HepG2 (cell line): ENCODE data around the gene DNAJB5. TPM values are rescaled to one million over a fixed set of nuclear protein-coding genes. Genes with fewer than 3 reads are reported as not detected.

Experiments
- ATAC-seq: fragments of 200-7000 bp; cut with Tn5 transposase; 3 replicates; pipeline ENCODE4 v1.9.1; 2020; ENCODE audit warnings: mild to moderate bottlenecking, moderate library complexity
- BruUV-seq: library from RNA; stranded (reverse); fragments of 400-500 nt; replicated peaks from 2 replicates; lab custom pipeline; 2021; lab: Mats Ljungman, UMichigan
- CTCF ChIA-PET: fragments of 300-600 bp; formaldehyde crosslinking; extraction: SDS; loops from one replicate; lab custom pipeline; 2021; ENCODE audit warnings: low total read pairs, inconsistent platforms, low intra/inter-chr PET ratio; lab: Yijun Ruan, JAX
- POLR2A ChIA-PET: fragments of 350-600 bp; sonication (Branson Sonifier 250); formaldehyde crosslinking; loops from one replicate; lab custom pipeline; 2020; ENCODE audit warnings: antibody characterized with exemption, inconsistent platforms; lab: Yijun Ruan, JAX
- DNase-seq: peaks from one replicate; pipeline ENCODE4 v3.0.0-alpha.2; 2015; ENCODE audit warnings: low spot score
- FAIRE-seq: peaks from 3 replicates; lab custom pipeline; 2011; peaks lifted over from hg19 to GRCh38; lab: Jason Lieb, UNC
- H2AFZ ChIP-seq: one replicate; pipeline ENCODE4 v1.6.1; 2011; ENCODE audit warnings: low read length, inconsistent platforms
- H3K27ac ChIP-seq: fragments of 300-600 bp; 3 replicates; pipeline ENCODE4 v1.8.0; 2011; ENCODE audit warnings: mixed run types, mild to moderate bottlenecking, mixed read lengths, low read length, inconsistent platforms; ENCODE audit not compliant: insufficient read depth; ENCODE audit errors: extremely low read length
- H3K27me3 ChIP-seq, 2 experiments: fragments of 200-600 bp in 1 of 2; 2 replicates in 1 of 2; 3 replicates in 1 of 2; pipeline versions ENCODE4 v1.6.0 to v1.8.0; 2011; ENCODE audit warnings: low read length in 2 of 2, mild to moderate bottlenecking in 2 of 2, moderate library complexity in 2 of 2, inconsistent platforms in 1 of 2; ENCODE audit not compliant: insufficient read depth in 2 of 2, control insufficient read depth in 1 of 2
- H3K36me3 ChIP-seq, 2 experiments: fragments of 200-600 bp in 1 of 2; replicated peaks in 1 of 2; 2 replicates in 1 of 2; 3 replicates in 1 of 2; pipeline versions ENCODE4 v1.5.1 to v1.8.0; 2011; ENCODE audit warnings: low read length in 2 of 2, inconsistent platforms in 1 of 2; ENCODE audit not compliant: insufficient read depth in 2 of 2, control insufficient read depth in 1 of 2
- H3K4me1 ChIP-seq: 2 replicates; pipeline ENCODE4 v1.5.1; 2012; ENCODE audit warnings: low read length, inconsistent platforms; ENCODE audit not compliant: insufficient read depth
- H3K4me2 ChIP-seq: 2 replicates; pipeline ENCODE4 v1.6.0; 2011; ENCODE audit warnings: low read depth, low read length, inconsistent platforms
- H3K4me3 ChIP-seq, 3 experiments: fragments of 200-600 bp in 1 of 3; sonication (generic), shearing (Covaris generic) in 1 of 3; replicated peaks in 1 of 3; 2 replicates each; pipeline ENCODE4 v1.5.1; 2011 to 2016; ENCODE audit warnings: low read length in 3 of 3, inconsistent platforms in 2 of 3, low read depth in 2 of 3, mild to moderate bottlenecking in 2 of 3, control low read depth in 1 of 3, mixed read lengths in 1 of 3; ENCODE audit not compliant: insufficient read depth in 1 of 3
- H3K79me2 ChIP-seq: one replicate; pipeline ENCODE4 v1.6.1; 2011; ENCODE audit warnings: low read length, inconsistent platforms; ENCODE audit not compliant: insufficient read depth
- H3K9ac ChIP-seq: 2 replicates; pipeline ENCODE4 v1.6.0; 2011; ENCODE audit warnings: mild to moderate bottlenecking, low read depth, low read length, inconsistent platforms; ENCODE audit not compliant: insufficient read depth
- H3K9me3 ChIP-seq: 2 replicates; pipeline ENCODE4 v1.5.1; 2012; ENCODE audit warnings: mild to moderate bottlenecking, low read length
- H4K20me1 ChIP-seq: 2 replicates; pipeline ENCODE4 v1.6.0; 2011; ENCODE audit warnings: inconsistent platforms, mild to moderate bottlenecking, low read length, moderate library complexity; ENCODE audit not compliant: insufficient read depth
- PCBP2 ChIP-seq: fragments of 200-400 bp; formaldehyde crosslinking; optimal IDR thresholded peaks from 2 replicates; pipeline ENCODE3; 2018; ENCODE audit warnings: low read length, low read depth; ENCODE audit not compliant: poor library complexity, severe bottlenecking
- whole genome bisulfite sequencing: methylation state at CpG from one replicate; pipeline ENCODE4 v1.1.6; 2017; ENCODE audit warnings: low lambda C conversion rate; 5-methylcytosine and 5-hydroxymethylcytosine counted together
- in situ Hi-C: cut with HindIII; loops from 2 replicates; pipeline ENCODE4 v1.10.0; 2017; ENCODE audit warnings: low pct_unique_long_range_greater_than_20kb; ENCODE audit not compliant: extremely low pct_ligation_motif_present
- intact Hi-C: fragments of 100-400 bp; cut with micrococcal nuclease; formaldehyde crosslinking; loops from one replicate; pipeline ENCODE4 v1.10.0; 2022; ENCODE audit not compliant: unreplicated experiment
- polyA plus RNA-seq, 8 experiments: library from polyadenylated mRNA; depleted of rRNA in 3 of 8; stranded (reverse) in 7 of 8; unstranded in 1 of 8; fragments of >200 nt; fragmentation: Illumina TruSeq in 4 of 8; extraction: Trizol in 4 of 8; gene quantifications; 2 replicates each; pipeline versions ENCODE4 v1.2.1 to v1.2.3, GENCODE V29; 2011 to 2016; ENCODE audit warnings: low read depth in 4 of 8, missing spikeins in 1 of 8, mixed read lengths in 1 of 8; ENCODE audit not compliant: insufficient read depth in 1 of 8
- total RNA-seq, 5 experiments: library from RNA; depleted of rRNA; stranded (reverse); fragments of >200 nt; fragmentation: Illumina TruSeq; extraction: Trizol; gene quantifications; 2 replicates each; pipeline ENCODE4 v1.2.3, GENCODE V29; 2016; ENCODE audit warnings: low read depth in 1 of 5
- TF ChIP-seq, protein P1 (sequence below): sonication (generic); formaldehyde crosslinking; IDR thresholded peaks from 2 replicates; pipeline ENCODE4 v1.4.0; 2020; ENCODE audit warnings: missing genetic modification reagents
- TF ChIP-seq, protein P2 (sequence below): sonication (generic); formaldehyde crosslinking; IDR thresholded peaks from 2 replicates; pipeline ENCODE4 v1.4.0; 2020; ENCODE audit warnings: missing genetic modification reagents, borderline replicate concordance

Gene DNAJB5
- total and polyA plus RNA-seq, 2 of the 13 experiments (the other 11 are each of a cell fraction or from before 2014, with no cell fraction given): 0.40 to 0.69 TPM

GRCh38 chr9:34987160-34987901 lies 2.2 kb upstream of the DNAJB5 start (continued):
- TF ChIP-seq, protein P1, sequence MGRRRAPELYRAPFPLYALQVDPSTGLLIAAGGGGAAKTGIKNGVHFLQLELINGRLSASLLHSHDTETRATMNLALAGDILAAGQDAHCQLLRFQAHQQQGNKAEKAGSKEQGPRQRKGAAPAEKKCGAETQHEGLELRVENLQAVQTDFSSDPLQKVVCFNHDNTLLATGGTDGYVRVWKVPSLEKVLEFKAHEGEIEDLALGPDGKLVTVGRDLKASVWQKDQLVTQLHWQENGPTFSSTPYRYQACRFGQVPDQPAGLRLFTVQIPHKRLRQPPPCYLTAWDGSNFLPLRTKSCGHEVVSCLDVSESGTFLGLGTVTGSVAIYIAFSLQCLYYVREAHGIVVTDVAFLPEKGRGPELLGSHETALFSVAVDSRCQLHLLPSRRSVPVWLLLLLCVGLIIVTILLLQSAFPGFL: no peak
- TF ChIP-seq, all 625 proteins: peak for 0

DNA sequence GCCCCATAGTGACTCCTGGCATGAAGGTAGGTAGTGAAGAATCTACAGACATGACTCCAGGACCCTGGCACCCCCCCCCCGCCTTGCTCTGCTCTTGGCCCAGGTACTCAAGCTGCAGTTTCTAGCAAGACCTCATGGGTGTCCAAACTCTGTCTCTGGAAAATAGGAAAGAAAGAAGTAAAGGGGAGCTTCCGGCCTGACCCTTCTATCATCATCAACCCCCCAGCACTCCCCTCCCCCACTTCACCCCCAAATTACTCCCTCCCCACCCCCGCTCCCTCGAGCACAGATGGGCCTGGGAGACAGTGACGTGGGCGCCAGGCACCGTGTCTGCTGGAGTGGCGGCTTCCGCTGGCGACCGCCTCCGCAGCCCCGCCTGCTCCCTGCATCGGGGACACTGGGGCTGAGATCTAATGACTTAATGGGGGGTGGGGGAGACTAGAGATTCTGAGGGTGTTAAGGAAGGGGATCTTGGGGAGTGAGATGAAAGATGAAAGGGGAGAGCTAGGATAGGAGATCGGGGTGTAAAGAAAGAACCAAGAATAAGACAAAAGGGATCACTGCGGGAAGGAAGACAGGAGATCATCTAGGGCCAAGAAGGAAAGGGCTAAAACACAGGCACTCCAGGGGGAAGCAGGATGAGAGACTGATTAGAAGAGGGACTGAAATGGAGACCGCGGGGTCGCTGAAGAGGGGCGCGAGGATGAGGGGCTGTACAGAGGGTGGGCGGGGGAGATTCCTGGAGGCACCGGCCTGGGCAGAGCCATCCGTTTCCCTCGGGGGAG lies 1.1 kb upstream of the DNAJB5 start:
- TF ChIP-seq, protein P2, sequence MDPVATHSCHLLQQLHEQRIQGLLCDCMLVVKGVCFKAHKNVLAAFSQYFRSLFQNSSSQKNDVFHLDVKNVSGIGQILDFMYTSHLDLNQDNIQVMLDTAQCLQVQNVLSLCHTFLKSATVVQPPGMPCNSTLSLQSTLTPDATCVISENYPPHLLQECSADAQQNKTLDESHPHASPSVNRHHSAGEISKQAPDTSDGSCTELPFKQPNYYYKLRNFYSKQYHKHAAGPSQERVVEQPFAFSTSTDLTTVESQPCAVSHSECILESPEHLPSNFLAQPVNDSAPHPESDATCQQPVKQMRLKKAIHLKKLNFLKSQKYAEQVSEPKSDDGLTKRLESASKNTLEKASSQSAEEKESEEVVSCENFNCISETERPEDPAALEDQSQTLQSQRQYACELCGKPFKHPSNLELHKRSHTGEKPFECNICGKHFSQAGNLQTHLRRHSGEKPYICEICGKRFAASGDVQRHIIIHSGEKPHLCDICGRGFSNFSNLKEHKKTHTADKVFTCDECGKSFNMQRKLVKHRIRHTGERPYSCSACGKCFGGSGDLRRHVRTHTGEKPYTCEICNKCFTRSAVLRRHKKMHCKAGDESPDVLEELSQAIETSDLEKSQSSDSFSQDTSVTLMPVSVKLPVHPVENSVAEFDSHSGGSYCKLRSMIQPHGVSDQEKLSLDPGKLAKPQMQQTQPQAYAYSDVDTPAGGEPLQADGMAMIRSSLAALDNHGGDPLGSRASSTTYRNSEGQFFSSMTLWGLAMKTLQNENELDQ (CRISPR knock-in tag): no peak
- peak; percentile 22 for TF ChIP-seq PCBP2
- Histone ChIP-seq H3K4me2 (peak overlapping the region; percentile 81), H3K4me1 (peaks cover 10% of the 10 kb centered on the region; the same call in 1 of the 2 replicates), H3K4me3 (peak overlapping the region; percentile 34 to 78 (median 45); a peak in 5 of 6 replicates), H3K9ac (peak overlapping the region; percentile 30; the same call in 1 of the 2 replicates), H3K79me2 (no peaks in the 10 kb centered on the region), H3K27me3 (no peaks in the 10 kb centered on the region; a peak in 2 of 5 replicates), H3K9me3 (no peaks in the 10 kb centered on the region), H2AFZ (no peak overlapping the region), H3K27ac (no peak overlapping the region), H3K36me3 (no peaks in the 10 kb centered on the region), H4K20me1 (no peaks in the 10 kb centered on the region)
- 60% methylated on average over 25 of the region's 25 CpGs for WGBS
- in situ Hi-C loops: loop anchor here (5.0 kb wide), 1 partner anchor 96 kb away; no protein-coding TSS in a partner anchor
- ChIA-PET CTCF (no interaction called here), POLR2A (no interaction called here)
- DNase-seq: no peak
- FAIRE-seq: no peak
- ATAC-seq: no peak
- intact Hi-C loops: no loop called here
- BruUV-seq: no TSS peak
